Inflammatory macrophage (primary cell): ENCODE data around the gene FLNB.

Experiments
- DNase-seq, 2 donors: peaks; one replicate each; pipeline ENCODE4 v3.0.0-alpha.2; 2020 to 2022

Gene FLNB

GRCh38 chr3:58058361-58059263, 50.4 kb downstream of the FLNB start:
- peak; percentile 55 to 67 for DNase-seq

- DNase-seq: peak; percentile 14 to 16
Observed at GRCh38 chr3:58059349-58060321, 51.4 kb downstream of the FLNB start.

GRCh38 chr3:58062472-58062871, 54.2 kb downstream of the FLNB start:
- DNase-seq: no peak

DNA sequence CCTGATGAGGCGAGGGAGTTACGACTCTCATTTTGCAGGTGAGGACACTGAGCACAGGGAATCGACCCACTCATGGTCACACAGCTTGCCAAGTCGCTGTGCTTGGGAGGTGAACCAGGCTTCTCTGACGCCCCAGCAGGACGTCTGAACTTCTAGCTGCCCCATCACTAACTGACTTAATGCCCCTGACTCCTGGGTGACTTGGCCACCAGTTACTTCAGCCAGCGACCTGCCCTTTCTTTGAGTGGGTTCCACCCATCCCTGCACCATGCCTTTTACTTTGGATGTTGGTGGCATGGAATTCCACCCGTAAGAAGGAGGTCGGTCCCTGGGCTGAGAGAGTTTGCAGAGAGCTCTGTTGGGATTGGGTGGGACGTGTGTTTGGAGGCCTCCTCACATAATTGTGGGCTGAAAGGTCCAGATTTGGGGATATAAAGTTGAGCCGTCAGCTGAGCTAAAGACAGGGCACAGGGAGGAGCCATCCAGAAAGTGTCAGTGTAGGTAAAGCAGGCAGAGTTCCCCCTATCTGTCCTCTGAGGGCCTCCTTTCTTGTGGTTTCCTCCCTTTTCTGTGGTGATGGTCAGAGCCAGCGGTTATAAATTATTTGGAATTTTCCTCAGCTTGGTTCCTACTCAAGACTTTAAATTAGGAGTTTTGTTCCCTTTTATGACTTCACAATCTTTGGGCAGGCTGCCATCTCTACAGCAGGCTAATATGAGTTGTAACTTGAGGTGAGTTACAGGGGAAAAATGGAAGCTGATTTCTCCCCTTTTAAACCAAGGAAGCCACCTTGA, 55.0 kb downstream of the FLNB start:
- DNase-seq: peak; percentile 42 to 46

- no peak for DNase-seq
Observed at GRCh38 chr3:58064923-58065638, 56.9 kb downstream of the FLNB start.

- DNase-seq: no peak
Observed at GRCh38 chr3:58065700-58066167, 57.5 kb downstream of the FLNB start.

GRCh38 chr3:58066842-58067241, 58.6 kb downstream of the FLNB start:
- DNase-seq: no peak

- no peak for DNase-seq
Observed at GRCh38 chr3:58068122-58068809, 60.0 kb downstream of the FLNB start.

DNA sequence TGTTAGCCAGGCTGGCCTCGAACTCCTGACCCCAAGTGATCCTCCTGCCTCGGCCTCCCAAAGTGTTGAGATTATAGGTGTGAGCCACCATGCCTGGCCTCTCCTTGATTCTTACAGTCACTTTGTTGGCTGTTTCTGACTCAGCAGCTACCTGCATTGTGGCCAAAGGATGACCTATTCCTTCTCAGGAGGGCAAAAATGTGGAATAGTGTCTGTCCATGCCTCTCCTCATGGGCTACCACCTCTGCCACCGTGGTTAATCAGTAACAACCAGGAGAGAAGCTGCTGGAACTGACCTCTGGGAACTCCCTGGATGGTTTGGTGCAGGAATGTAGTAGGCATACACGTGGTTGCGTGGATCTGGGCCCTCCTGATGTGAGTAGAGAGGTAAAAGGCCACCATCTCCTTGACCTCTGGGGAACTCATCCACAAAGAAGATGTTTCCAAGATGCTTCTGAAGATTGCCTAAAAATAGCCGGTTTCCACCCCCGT, 63.3 kb downstream of the FLNB start:
- DNase-seq: no peak

DNA sequence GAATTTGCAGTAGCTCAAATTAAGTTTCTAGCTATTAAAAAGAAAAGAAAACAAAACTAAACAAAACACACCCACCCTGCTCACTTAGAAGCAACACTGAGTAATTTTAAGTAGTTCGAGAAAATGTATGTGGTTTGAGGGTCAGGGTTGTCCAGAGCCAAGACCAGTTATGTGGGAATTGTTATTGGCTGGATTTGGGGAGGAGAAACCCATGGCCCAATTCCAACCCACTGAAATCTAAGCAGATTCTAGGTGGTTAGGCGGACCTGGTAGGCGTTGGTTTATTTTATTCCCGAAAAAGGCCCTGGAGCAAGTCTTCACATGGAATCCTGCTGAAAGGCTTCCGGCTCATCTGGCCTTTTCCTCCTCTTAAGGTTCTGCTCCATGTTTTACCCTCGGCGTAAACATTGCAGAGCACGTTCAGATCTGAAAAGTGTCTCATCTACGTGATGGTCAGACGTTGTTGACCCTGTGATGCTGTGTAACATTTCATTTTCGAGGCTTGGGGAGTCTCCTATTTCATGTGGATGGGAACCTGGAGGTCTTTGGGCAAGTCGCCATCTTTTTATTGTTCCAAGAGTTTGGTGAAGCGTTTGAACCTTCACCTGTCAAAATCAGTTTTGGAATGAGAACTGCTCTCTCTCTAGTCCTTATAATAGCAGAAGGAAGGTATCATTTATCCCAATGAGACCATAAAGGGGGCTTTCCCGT, 64.0 kb downstream of the FLNB start:
- DNase-seq: no peak

- no peak for DNase-seq
Observed at GRCh38 chr3:58072763-58073130, 64.5 kb downstream of the FLNB start.

DNA sequence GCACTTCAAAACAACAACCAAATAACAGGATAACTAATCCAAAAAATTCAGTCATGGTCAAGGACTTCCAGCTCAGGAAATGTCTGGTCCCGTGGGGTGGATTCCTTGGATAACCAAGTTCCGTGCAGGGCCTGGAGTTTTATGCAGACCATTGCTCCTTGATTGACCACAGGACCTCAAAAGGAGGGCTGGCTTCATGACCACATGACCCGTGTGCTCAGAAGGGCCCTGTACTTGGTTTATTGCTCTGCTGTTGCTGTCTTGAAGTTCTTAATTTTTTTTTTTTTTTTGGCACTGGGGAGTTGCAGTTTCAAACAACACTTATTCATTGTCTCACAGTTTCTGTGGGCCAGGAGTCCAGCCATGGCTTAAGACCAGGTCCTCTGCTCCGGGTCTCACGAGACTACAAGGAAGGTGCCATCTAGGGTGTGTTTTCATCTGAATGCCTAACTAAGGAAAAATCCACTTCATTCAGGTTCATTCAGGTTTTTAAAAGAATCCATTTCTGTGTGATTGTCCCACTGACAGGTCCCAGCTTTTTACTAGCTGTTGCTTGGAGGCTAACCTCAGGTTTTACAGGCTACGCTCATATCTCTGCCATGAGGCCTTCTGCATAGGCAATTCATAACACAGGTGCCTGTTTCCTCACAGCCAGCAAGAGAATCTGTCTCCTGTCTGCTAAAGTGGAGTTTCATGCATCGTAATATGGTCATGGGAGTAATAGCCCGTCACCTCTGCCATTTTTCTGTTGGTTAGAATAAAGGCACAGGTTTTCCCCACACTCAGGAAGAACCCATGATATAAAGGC, 65.3 kb downstream of the FLNB start:
- no peak for DNase-seq

GRCh38 chr3:58074116-58074715, 66.0 kb downstream of the FLNB start:
- peak in 1 of 2 donors; percentile 15 for DNase-seq

GRCh38 chr3:58074997-58075396, 66.8 kb downstream of the FLNB start:
- no peak for DNase-seq

DNA sequence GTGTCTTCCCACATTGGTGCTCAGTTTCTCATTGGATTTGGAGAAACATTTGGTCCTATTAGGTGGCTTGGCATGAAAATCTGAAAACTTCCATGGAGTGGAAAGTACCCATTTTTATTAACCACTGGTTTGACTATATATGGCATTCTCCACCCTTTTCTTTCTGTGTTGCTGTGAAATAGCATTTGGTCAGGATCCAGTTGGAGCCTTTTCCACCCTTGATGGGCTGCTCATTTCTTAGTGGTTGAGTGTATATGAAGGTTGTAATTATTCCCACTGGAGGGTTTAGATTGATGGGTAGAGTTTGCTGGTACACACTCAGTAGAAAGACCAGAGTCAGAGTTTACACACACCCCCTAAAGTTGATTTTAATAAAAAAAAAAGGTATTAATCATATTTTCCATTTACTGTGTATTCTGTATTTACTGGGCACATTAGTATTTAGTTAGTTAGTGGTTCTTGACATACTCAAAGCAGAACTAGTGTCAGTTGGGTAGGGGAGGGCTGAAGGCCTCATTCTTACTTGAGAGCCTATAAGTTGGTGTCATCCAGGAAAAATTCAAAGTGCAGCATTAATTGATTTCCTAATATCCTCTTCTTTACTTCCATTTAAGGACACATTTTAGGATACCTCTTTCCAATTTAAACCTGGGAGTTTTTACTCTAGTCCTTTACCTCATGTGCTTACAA, 69.5 kb downstream of the FLNB start:
- no peak for DNase-seq

GRCh38 chr3:58078610-58079009, 70.4 kb downstream of the FLNB start:
- no peak for DNase-seq

- DNase-seq: no peak
Observed at GRCh38 chr3:58079773-58080172, 71.6 kb downstream of the FLNB start.

- peak; percentile 37 to 77 for DNase-seq
Observed at GRCh38 chr3:58082047-58082446, 73.8 kb downstream of the FLNB start.
